Right cardiac atrium (tissue), 5 donors: Measurements from ENCODE around the gene GYS1. TPM values are rescaled to one million over a fixed set of nuclear protein-coding genes. Genes with fewer than 3 reads are reported as not detected.

Experiments
- ATAC-seq, 2 donors: fragments of 200-7000 bp; cut with Tn5 transposase; one replicate each; pipeline versions ENCODE4 v1.8.0 to v1.9.1; 2020; ENCODE audit warnings: moderate library complexity in 2 of 2, mild to moderate bottlenecking in 1 of 2
- DNase-seq, 3 donors: peaks; one replicate each; pipeline ENCODE4 v3.0.0-alpha.2; 2020
- H3K27ac ChIP-seq: one replicate; pipeline ENCODE4 v1.5.1; 2013; ENCODE audit warnings: mild to moderate bottlenecking, low read length, control low read depth, moderate library complexity
- H3K27me3 ChIP-seq: one replicate; pipeline ENCODE4 v1.6.1; 2013; ENCODE audit not compliant: control insufficient read depth, insufficient read depth
- H3K4me1 ChIP-seq: one replicate; pipeline ENCODE4 v1.6.1; 2013; ENCODE audit warnings: low read length; ENCODE audit not compliant: control insufficient read depth, insufficient read depth
- H3K4me3 ChIP-seq: one replicate; pipeline ENCODE4 v1.5.1; 2013; ENCODE audit warnings: low read length, control low read depth
- H3K9me3 ChIP-seq: one replicate; pipeline ENCODE4 v1.6.1; 2013; ENCODE audit warnings: low read length; ENCODE audit not compliant: control insufficient read depth
- WGBS: extraction: QIAGEN DNeasy Blood & Tissue Kit; methylation state at CpG from one replicate; pipeline ENCODE4 v1.1.7; 2013; 5-methylcytosine and 5-hydroxymethylcytosine counted together
- intact Hi-C, 4 donors: fragments of 100-400 bp; cut with DNase I; formaldehyde crosslinking; loops; one replicate each; pipeline versions ENCODE4 v1.11.0 to v1.14.0; 2022 to 2023
- microRNA-seq, 2 donors: library from miRNA; unstranded; fragments of <30 nt; microRNA quantifications; one replicate each; pipeline ENCODE4 v1.2.0, GENCODE V29; 2020 to 2021
- polyA plus RNA-seq: library from polyadenylated mRNA; stranded (reverse); fragments of 200-250 nt; gene quantifications from one replicate; pipeline ENCODE4 v1.2.3, GENCODE V29; 2013
- total RNA-seq, 4 donors: library from RNA; stranded (reverse); fragmentation: NEBNext Ultra II Directional; extraction: Animal tissue kit (Norgen Biotek cat#: 25700); gene quantifications; one replicate each; pipeline ENCODE4 v1.2.1, GENCODE V29; 2021
- donor health status: healthy with polysubstance abuse.
- donor health status: DM: no; HTN: yes; CAD: no.
- donor health status: DM: no; HTN: no; CAD: no.
- donor health status: DM: no; HTN: yes; CAD: no; lungs with severe emphysema.
- donor health status: DM: yes; HTN: yes; CAD: no.

The GYS1 gene
- total and polyA plus RNA-seq, 5 donors, result 61.4 to 95.9 (median 82.7) TPM

DNA sequence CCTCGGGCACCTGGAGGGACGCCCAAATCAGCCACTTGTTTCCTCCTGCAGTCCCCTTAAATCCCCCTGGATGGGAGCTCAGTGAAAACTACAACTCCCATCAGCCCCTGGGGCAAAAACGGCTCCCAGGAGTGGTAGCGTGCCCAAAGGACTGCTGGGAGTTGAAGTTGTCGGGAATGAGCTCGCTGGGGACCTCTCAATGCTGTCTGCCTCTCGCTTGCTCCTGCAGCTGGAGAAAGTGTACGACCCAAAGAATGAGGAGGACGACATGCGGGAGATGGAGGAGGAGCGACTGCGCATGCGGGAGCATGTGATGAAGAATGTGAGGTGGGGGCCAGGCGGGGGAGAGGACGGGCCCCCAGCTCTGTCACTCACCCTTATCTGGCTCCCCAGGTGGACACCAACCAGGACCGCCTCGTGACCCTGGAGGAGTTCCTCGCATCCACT lies 74.3 kb downstream of the GYS1 start:
- ATAC-seq (no peak), DNase-seq (peak in 1 of 3 donors; percentile 46)
- no peaks in the 10 kb centered on the region for H3K9me3 ChIP-seq
- no peak overlapping the region for H3K4me3 ChIP-seq
- WGBS, result 83% methylated on average over 18 of the region's 18 CpGs
- no peaks in the 10 kb centered on the region for H3K27me3 ChIP-seq
- H3K27ac ChIP-seq, result no peak overlapping the region
- no peaks in the 10 kb centered on the region for H3K4me1 ChIP-seq
- intact Hi-C loops, result no loop called here

Small RNA genes within 50 kb of the gene (microRNA-seq; reads per million reads assigned to microRNA genes)
- gene MIR6798, result 0 reads per million in 2 donors

Other genes with a start within 250 kb of the GYS1 start
- under 1 TPM; 0.18 to 0.54 (median 0.38) TPM for gene IZUMO1, start 246.4 kb downstream of the GYS1 start, total RNA-seq
- 0.34 TPM for gene IZUMO1, start 246.4 kb downstream of the GYS1 start, polyA plus RNA-seq
- 1 to 10 TPM; 2.2 to 4.0 (median 2.6) TPM for gene FUT1, start 240.7 kb downstream of the GYS1 start, total RNA-seq
- gene FUT1, start 240.7 kb downstream of the GYS1 start, polyA plus RNA-seq, result 3.0 TPM
- not detected for gene FGF21, start 237.8 kb downstream of the GYS1 start, total RNA-seq
- gene FGF21, start 237.8 kb downstream of the GYS1 start, polyA plus RNA-seq, result not detected
- 10 to 100 TPM; 24.6 to 46.7 (median 37.9) TPM for gene BCAT2, start 182.3 kb downstream of the GYS1 start, total RNA-seq
- gene BCAT2, start 182.3 kb downstream of the GYS1 start, polyA plus RNA-seq, result 39.7 TPM
- gene HSD17B14, start 156.8 kb downstream of the GYS1 start, total RNA-seq, result 1 to 10 TPM; 4.0 to 7.6 (median 5.5) TPM
- 4.0 TPM for gene HSD17B14, start 156.8 kb downstream of the GYS1 start, polyA plus RNA-seq
- 10 to 100 TPM; 37.4 to 50.2 (median 44.0) TPM for gene PLEKHA4, start 124.7 kb downstream of the GYS1 start, total RNA-seq
- gene PLEKHA4, start 124.7 kb downstream of the GYS1 start, polyA plus RNA-seq, result 32.0 TPM
- gene PPP1R15A, start 120.9 kb downstream of the GYS1 start, total RNA-seq, result 10 to 100 TPM; 60.8 to 80.2 (median 70.9) TPM
- gene PPP1R15A, start 120.9 kb downstream of the GYS1 start, polyA plus RNA-seq, result 156 TPM
- 1 to 10 TPM in 1 of 4 donors, under 1 TPM in 2, not detected in 1; 0.40 to 1.4 (median 0.46) TPM for gene TULP2, start 94.6 kb downstream of the GYS1 start, total RNA-seq
- 0.07 TPM for gene TULP2, start 94.6 kb downstream of the GYS1 start, polyA plus RNA-seq
- 100 to 1,000 TPM; 275 to 327 (median 307) TPM for gene NUCB1, start 93.0 kb downstream of the GYS1 start, total RNA-seq
- gene NUCB1, start 93.0 kb downstream of the GYS1 start, polyA plus RNA-seq, result 213 TPM
- gene DHDH, start 59.6 kb downstream of the GYS1 start, total RNA-seq, result under 1 TPM in 1 of 4 donors, not detected in 3; 0.31 TPM
- not detected for gene DHDH, start 59.6 kb downstream of the GYS1 start, polyA plus RNA-seq
- 10 to 100 TPM; 23.8 to 34.6 (median 30.4) TPM for gene BAX, start 38.4 kb downstream of the GYS1 start, total RNA-seq
- gene BAX, start 38.4 kb downstream of the GYS1 start, polyA plus RNA-seq, result 24.4 TPM
- gene FTL, start 28.0 kb downstream of the GYS1 start, total RNA-seq, result 1,000 to 10,000 TPM; 1,459 to 1,840 (median 1,541) TPM
- 1,675 TPM for gene FTL, start 28.0 kb downstream of the GYS1 start, polyA plus RNA-seq
- gene RUVBL2, start 578 bp upstream of the GYS1 start, total RNA-seq, result 10 to 100 TPM; 39.4 to 47.3 (median 45.4) TPM
- gene RUVBL2, start 578 bp upstream of the GYS1 start, polyA plus RNA-seq, result 54.5 TPM
- gene LHB, start 23.8 kb upstream of the GYS1 start, total RNA-seq, result not detected
- not detected for gene LHB, start 23.8 kb upstream of the GYS1 start, polyA plus RNA-seq
- not detected for gene CGB3, start 31.0 kb upstream of the GYS1 start, total RNA-seq
- not detected for gene CGB3, start 31.0 kb upstream of the GYS1 start, polyA plus RNA-seq
- not detected for gene CGB2, start 38.6 kb upstream of the GYS1 start, total RNA-seq
- gene CGB2, start 38.6 kb upstream of the GYS1 start, polyA plus RNA-seq, result not detected
- not detected for gene CGB1, start 43.6 kb upstream of the GYS1 start, total RNA-seq
- gene CGB1, start 43.6 kb upstream of the GYS1 start, polyA plus RNA-seq, result not detected
- not detected for gene CGB5, start 50.5 kb upstream of the GYS1 start, total RNA-seq
- not detected for gene CGB5, start 50.5 kb upstream of the GYS1 start, polyA plus RNA-seq
- gene CGB8, start 55.8 kb upstream of the GYS1 start, total RNA-seq, result not detected
- gene CGB8, start 55.8 kb upstream of the GYS1 start, polyA plus RNA-seq, result not detected
- gene CGB7, start 64.4 kb upstream of the GYS1 start, total RNA-seq, result under 1 TPM in 1 of 4 donors, not detected in 3; 0.26 TPM
- 0.07 TPM for gene CGB7, start 64.4 kb upstream of the GYS1 start, polyA plus RNA-seq
- under 1 TPM in 3 of 4 donors, not detected in 1; 0.37 to 0.53 (median 0.41) TPM for gene NTF4, start 71.5 kb upstream of the GYS1 start, total RNA-seq
- 2.2 TPM for gene NTF4, start 71.5 kb upstream of the GYS1 start, polyA plus RNA-seq
- gene KCNA7, start 79.4 kb upstream of the GYS1 start, total RNA-seq, result 1 to 10 TPM; 1.2 to 1.5 (median 1.4) TPM
- gene KCNA7, start 79.4 kb upstream of the GYS1 start, polyA plus RNA-seq, result 2.8 TPM
- gene SNRNP70, start 92.1 kb upstream of the GYS1 start, total RNA-seq, result 100 to 1,000 TPM; 117 to 146 (median 132) TPM
- 144 TPM for gene SNRNP70, start 92.1 kb upstream of the GYS1 start, polyA plus RNA-seq
- gene LIN7B, start 121.1 kb upstream of the GYS1 start, total RNA-seq, result 10 to 100 TPM; 18.0 to 23.6 (median 19.7) TPM
- 33.4 TPM for gene LIN7B, start 121.1 kb upstream of the GYS1 start, polyA plus RNA-seq
- 1 to 10 TPM; 1.2 to 2.1 (median 1.7) TPM for gene C19orf73, start 125.8 kb upstream of the GYS1 start, total RNA-seq
- 3.3 TPM for gene C19orf73, start 125.8 kb upstream of the GYS1 start, polyA plus RNA-seq
- 10 to 100 TPM in 3 of 4 donors, 1 to 10 TPM in 1; 9.5 to 11.9 (median 10.9) TPM for gene PPFIA3, start 126.2 kb upstream of the GYS1 start, total RNA-seq
- 13.2 TPM for gene PPFIA3, start 126.2 kb upstream of the GYS1 start, polyA plus RNA-seq
- gene HRC, start 162.1 kb upstream of the GYS1 start, total RNA-seq, result 100 to 1,000 TPM; 505 to 682 (median 577) TPM
- 712 TPM for gene HRC, start 162.1 kb upstream of the GYS1 start, polyA plus RNA-seq
- gene TRPM4, start 164.5 kb upstream of the GYS1 start, total RNA-seq, result 10 to 100 TPM; 28.3 to 36.4 (median 33.6) TPM
- 32.5 TPM for gene TRPM4, start 164.5 kb upstream of the GYS1 start, polyA plus RNA-seq